H1 (cell line): ENCODE data around the gene CNTD1. TPM values are rescaled to one million over a fixed set of nuclear protein-coding genes. Genes with fewer than 3 reads are reported as not detected.

Source experiments
- CTCF ChIA-PET: fragments of 300-600 bp; sonication (Branson Sonifier 250); formaldehyde crosslinking; loops from one replicate; lab custom pipeline; 2021; ENCODE audit not compliant: partially characterized antibody; lab: Charles Lee
- POLR2A ChIA-PET: fragments of 300-600 bp; sonication (Branson Sonifier 250); formaldehyde crosslinking; loops from one replicate; lab custom pipeline; 2021; ENCODE audit warnings: inconsistent platforms; ENCODE audit not compliant: partially characterized antibody; lab: Charles Lee
- DNase-seq, 2 experiments: peaks; one replicate each; pipeline versions ENCODE4 v3.0.0 to v3.0.0-alpha.2; 2010 to 2022; ENCODE audit warnings: low spot score in 2 of 2, low read depth in 1 of 2, mixed read lengths in 1 of 2
- FAIRE-seq: peaks from 2 replicates; lab custom pipeline; 2011; peaks lifted over from hg19 to GRCh38; lab: Jason Lieb, UNC
- H2AFZ ChIP-seq: 2 replicates; pipeline ENCODE4 v1.8.1; 2012; ENCODE audit warnings: low read length, inconsistent platforms
- H2AK5ac ChIP-seq: 2 replicates; pipeline ENCODE4 v1.6.1; 2013; ENCODE audit warnings: low read depth, low read length
- H2BK120ac ChIP-seq: replicated peaks from 2 replicates; pipeline ENCODE3; 2013; ENCODE audit warnings: low read depth, low read length, inconsistent platforms
- H2BK12ac ChIP-seq: 2 replicates; pipeline ENCODE4 v1.6.1; 2013; ENCODE audit warnings: low read depth, low read length
- H2BK15ac ChIP-seq: 2 replicates; pipeline ENCODE4 v1.6.1; 2013; ENCODE audit warnings: low read length
- H2BK20ac ChIP-seq: 2 replicates; pipeline ENCODE4 v1.6.1; 2013; ENCODE audit warnings: low read length
- H2BK5ac ChIP-seq: 2 replicates; pipeline ENCODE4 v1.6.1; 2013; ENCODE audit warnings: low read depth, low read length
- H3K14ac ChIP-seq: 2 replicates; pipeline ENCODE4 v1.6.1; 2013; ENCODE audit warnings: inconsistent platforms; ENCODE audit not compliant: insufficient read length
- H3K18ac ChIP-seq: 2 replicates; pipeline ENCODE4 v1.6.1; 2013; ENCODE audit warnings: low read length; ENCODE audit errors: extremely low read depth
- H3K23ac ChIP-seq: 2 replicates; pipeline ENCODE4 v1.6.1; 2013; ENCODE audit warnings: inconsistent platforms; ENCODE audit not compliant: insufficient read length
- H3K23me2 ChIP-seq: 2 replicates; pipeline ENCODE4 v1.6.1; 2013; ENCODE audit warnings: low read depth, low read length
- H3K27ac ChIP-seq: 2 replicates; pipeline ENCODE4 v1.6.1; 2011; ENCODE audit warnings: low read depth, low read length, inconsistent platforms
- H3K27me3 ChIP-seq, 4 experiments: replicated peaks in 1 of 4; 1 replicate in 1 of 4; 2 replicates in 3 of 4; pipeline versions ENCODE4 v1.6.1 to v1.8.1; 2011 to 2013; ENCODE audit warnings: low read length in 3 of 4, mild to moderate bottlenecking in 3 of 4, inconsistent platforms in 2 of 4, mixed read lengths in 2 of 4, moderate library complexity in 1 of 4; ENCODE audit not compliant: control insufficient read depth in 3 of 4, insufficient read depth in 3 of 4; ENCODE audit errors: extremely low read depth in 1 of 4
- H3K36me3 ChIP-seq, 4 experiments: 2 replicates each; pipeline versions ENCODE4 v1.6.1 to v1.8.1; 2011 to 2013; ENCODE audit warnings: mild to moderate bottlenecking in 4 of 4, low read length in 3 of 4, moderate library complexity in 2 of 4, control low read depth in 1 of 4, inconsistent platforms in 1 of 4; ENCODE audit not compliant: insufficient read depth in 4 of 4, control insufficient read depth in 2 of 4
- H3K4ac ChIP-seq: replicated peaks from 2 replicates; pipeline ENCODE3; 2013; ENCODE audit warnings: low read length, low read depth, mixed read lengths, inconsistent platforms; ENCODE audit not compliant: insufficient read length
- H3K4me1 ChIP-seq, 4 experiments: replicated peaks in 1 of 4; 1 replicate in 1 of 4; 2 replicates in 3 of 4; pipeline versions ENCODE4 v1.6.1 to v1.8.1; 2011 to 2013; ENCODE audit warnings: low read length in 3 of 4, inconsistent platforms in 2 of 4, mixed read lengths in 1 of 4; ENCODE audit not compliant: insufficient read depth in 4 of 4, control insufficient read depth in 3 of 4
- H3K4me2 ChIP-seq, 2 experiments: 2 replicates each; pipeline versions ENCODE4 v1.6.1 to v1.8.1; 2011 to 2013; ENCODE audit warnings: low read depth in 2 of 2, low read length in 2 of 2, control low read depth in 1 of 2, inconsistent platforms in 1 of 2, mild to moderate bottlenecking in 1 of 2; ENCODE audit not compliant: insufficient read depth in 1 of 2
- H3K4me3 ChIP-seq, 4 experiments: fragments of 200-600, 300-600 bp in 1 of 4; sonication (generic), shearing (Covaris generic), sonication (Bioruptor Twin) in 1 of 4; 2 replicates each; pipeline versions ENCODE4 v1.5.1 to v1.8.1; 2011 to 2016; ENCODE audit warnings: low read length in 4 of 4, low read depth in 3 of 4, control low read depth in 2 of 4, inconsistent platforms in 2 of 4, mild to moderate bottlenecking in 2 of 4, mixed read lengths in 1 of 4, moderate library complexity in 1 of 4; ENCODE audit not compliant: insufficient read depth in 2 of 4; ENCODE audit errors: extremely low read depth in 1 of 4
- H3K56ac ChIP-seq: replicated peaks from 2 replicates; pipeline ENCODE3; 2013; ENCODE audit warnings: low read depth, mild to moderate bottlenecking, mixed read lengths, low read length, inconsistent platforms; ENCODE audit not compliant: insufficient read length
- H3K79me1 ChIP-seq: 2 replicates; pipeline ENCODE4 v1.6.1; 2013; ENCODE audit warnings: low read depth, low read length, control low read depth
- H3K79me2 ChIP-seq, 2 experiments: 2 replicates each; pipeline versions ENCODE4 v1.6.1 to v1.8.1; 2012 to 2013; ENCODE audit warnings: low read length in 2 of 2, mild to moderate bottlenecking in 2 of 2, inconsistent platforms in 1 of 2; ENCODE audit not compliant: insufficient read depth in 2 of 2, control insufficient read depth in 1 of 2
- H3K9ac ChIP-seq, 4 experiments: replicated peaks in 1 of 4; 1 replicate in 1 of 4; 2 replicates in 3 of 4; pipeline versions ENCODE4 v1.6.1 to v1.8.1; 2011 to 2013; ENCODE audit warnings: low read depth in 3 of 4, low read length in 3 of 4, control low read depth in 2 of 4, mild to moderate bottlenecking in 2 of 4, moderate library complexity in 2 of 4, inconsistent platforms in 1 of 4; ENCODE audit errors: extremely low read depth in 1 of 4
- H3K9me3 ChIP-seq, 2 experiments: 2 replicates each; pipeline versions ENCODE4 v1.6.1 to v1.8.1; 2012 to 2013; ENCODE audit warnings: mild to moderate bottlenecking in 2 of 2, moderate library complexity in 2 of 2, control low read depth in 1 of 2, inconsistent platforms in 1 of 2, low read depth in 1 of 2, low read length in 1 of 2, mixed read lengths in 1 of 2; ENCODE audit not compliant: insufficient read depth in 2 of 2
- H4K20me1 ChIP-seq, 2 experiments: replicated peaks in 1 of 2; 2 replicates each; pipeline versions ENCODE3 to v1.8.1; 2011 to 2013; ENCODE audit warnings: inconsistent platforms in 2 of 2, low read length in 2 of 2, mild to moderate bottlenecking in 1 of 2; ENCODE audit not compliant: insufficient read depth in 2 of 2, control insufficient read depth in 1 of 2
- H4K5ac ChIP-seq: 2 replicates; pipeline ENCODE4 v1.6.1; 2013; ENCODE audit warnings: low read length, low read depth, mixed read lengths, inconsistent platforms; ENCODE audit not compliant: insufficient read length
- H4K8ac ChIP-seq: 2 replicates; pipeline ENCODE4 v1.8.0; 2013; ENCODE audit warnings: mild to moderate bottlenecking, moderate library complexity, low read length, inconsistent platforms; ENCODE audit not compliant: insufficient read depth; ENCODE audit errors: extremely low read depth
- H4K91ac ChIP-seq: replicated peaks from 2 replicates; pipeline ENCODE3; 2013; ENCODE audit warnings: low read length, mixed read lengths, inconsistent platforms; ENCODE audit not compliant: insufficient read length
- CBX5 ChIP-seq: fragments of 300-800, 300-1000 bp; sonication (generic); IDR thresholded peaks from 2 replicates; pipeline ENCODE4 v1.7.1; 2016; ENCODE audit warnings: antibody characterized with exemption, low read length, low read depth
- CREB1 ChIP-seq: IDR thresholded peaks from 2 replicates; pipeline ENCODE4 v1.6.1; 2012; ENCODE audit warnings: inconsistent platforms
- CTBP2 ChIP-seq: IDR thresholded peaks from 2 replicates; pipeline ENCODE4 v1.7.0; 2011; ENCODE audit warnings: borderline replicate concordance, mild to moderate bottlenecking, moderate library complexity, mixed read lengths, low read length; ENCODE audit not compliant: insufficient read depth, insufficient read length
- EP300 ChIP-seq, 2 experiments: IDR thresholded peaks; 1 replicate in 1 of 2; 2 replicates in 1 of 2; pipeline ENCODE4 v1.6.1; 2011 to 2012; ENCODE audit warnings: low read depth in 2 of 2, low read length in 2 of 2, mild to moderate bottlenecking in 2 of 2, borderline replicate concordance in 1 of 2, inconsistent platforms in 1 of 2, moderate library complexity in 1 of 2
- JUND ChIP-seq: IDR thresholded peaks from 2 replicates; pipeline ENCODE4 v1.6.1; 2011; ENCODE audit warnings: mild to moderate bottlenecking, improper control_type of control experiment, low read length
- KDM5A ChIP-seq: fragments of 200-600 bp; IDR thresholded peaks from 2 replicates; pipeline ENCODE4 v1.7.1; 2012; ENCODE audit warnings: mild to moderate bottlenecking, low read length, inconsistent platforms, mixed read lengths
- RAD21 ChIP-seq, 2 experiments: IDR thresholded peaks in 1 of 2; conservative IDR thresholded peaks in 1 of 2; 2 replicates each; pipeline ENCODE4 v1.6.1; 2011; ENCODE audit warnings: low read depth in 2 of 2, low read length in 2 of 2, improper control_type of control experiment in 1 of 2, inconsistent platforms in 1 of 2, mild to moderate bottlenecking in 1 of 2, moderate library complexity in 1 of 2
- RXRA ChIP-seq: IDR thresholded peaks from 2 replicates; pipeline ENCODE4 v1.6.1; 2011; ENCODE audit warnings: low read depth, mild to moderate bottlenecking, low read length, moderate library complexity; ENCODE audit not compliant: insufficient read depth
- SIX5 ChIP-seq: IDR thresholded peaks from 2 replicates; pipeline ENCODE4 v1.6.1; 2011; ENCODE audit warnings: mild to moderate bottlenecking, low read depth, low read length
- SP2 ChIP-seq: IDR thresholded peaks from 2 replicates; pipeline ENCODE4 v1.6.1; 2012; ENCODE audit warnings: mild to moderate bottlenecking, low read length, inconsistent platforms
- WGBS, 2 experiments: shearing (Covaris generic) in 1 of 2; methylation state at CpG; one replicate each; pipeline versions ENCODE4 v1.1.6 to v1.1.7; 2013 to 2015; ENCODE audit warnings: low lambda C conversion rate in 2 of 2, mixed read lengths in 2 of 2, inconsistent platforms in 1 of 2, low coverage in 1 of 2, missing lambda C conversion rate in 1 of 2; ENCODE audit not compliant: insufficient replicate concordance in 2 of 2, insufficient coverage in 1 of 2, insufficient read length in 1 of 2; ENCODE audit errors: extremely low coverage in 1 of 2, missing lambda C conversion rate in 1 of 2; 5-methylcytosine and 5-hydroxymethylcytosine counted together
- polyA plus RNA-seq, 7 experiments: library from polyadenylated mRNA; depleted of rRNA in 3 of 7; stranded (reverse) in 5 of 7; unstranded in 2 of 7; fragments of >200 nt in 5 of 7; fragments of 200-250 nt in 2 of 7; gene quantifications; 1 replicate in 5 of 7; 2 replicates in 1 of 7; 4 replicates in 1 of 7; pipeline versions ENCODE4 v1.2.1 to v1.2.3, GENCODE V29; 2011 to 2013; ENCODE audit warnings: missing spikeins in 2 of 7, mixed read lengths in 2 of 7
- total RNA-seq: library from RNA; stranded (reverse); fragmentation: NEBNext Ultra II Directional; extraction: Animal tissue kit (Norgen Biotek cat#: 25700); gene quantifications from 2 replicates; pipeline ENCODE4 v1.2.1, GENCODE V29; 2021

CNTD1 gene
- total and polyA plus RNA-seq, 2 of the 8 experiments (the other 6 are each of a cell fraction or from before 2014, with no cell fraction given) = not detected

GRCh38 chr17:42804918-42805367 is 6.3 kb downstream of the CNTD1 start:
- no peak overlapping the region for H3K56ac ChIP-seq
- H3K4me2 ChIP-seq = no peak overlapping the region
- no peaks in the 10 kb centered on the region for H4K20me1 ChIP-seq
- 90% methylated on average over 1 of the region's 1 CpG; no CpG with 5 or more reads in 1 of the 2 experiments for WGBS, 2 experiments
- H2AFZ ChIP-seq = no peak overlapping the region
- H3K23ac ChIP-seq = no peak overlapping the region
- POLR2A ChIA-PET = interaction anchor here (1.0 to 1.8 kb wide), 3 partner anchors 8 to 29 kb away, joined by 3 to 4 read pairs (median 3); no protein-coding TSS in a partner anchor
- H3K4me1 ChIP-seq = no peaks in the 10 kb centered on the region
- H3K23me2 ChIP-seq = no peaks in the 10 kb centered on the region
- no peak overlapping the region for H2BK120ac ChIP-seq
- no peaks in the 10 kb centered on the region for H3K9me3 ChIP-seq
- no peak overlapping the region for H3K18ac ChIP-seq
- DNase-seq = no peak
- no peak overlapping the region for H3K4me3 ChIP-seq
- no peak overlapping the region for H2AK5ac ChIP-seq
- H2BK12ac ChIP-seq = no peak overlapping the region
- CTCF ChIA-PET = interaction anchor here (0.6 to 1.8 kb wide), 5 partner anchors 14 to 80 kb away, joined by 3 to 13 read pairs (median 4); partner anchors contain the start of gene BECN1
- H3K79me2 ChIP-seq = no peaks in the 10 kb centered on the region
- H3K79me1 ChIP-seq = no peaks in the 10 kb centered on the region
- TF ChIP-seq SIX5 = no peak
- TF ChIP-seq KDM5A = no peak
- no peak for TF ChIP-seq EP300 (IDR thresholded peaks at IDR 0.05; ENCODE audit: borderline replicate concordance in 1 of 2, low read depth in 2 of 2, low read length in 2 of 2)
- TF ChIP-seq CBX5 = no peak
- TF ChIP-seq SP2 = no peak
- no peak for TF ChIP-seq RXRA
- no peak for TF ChIP-seq RAD21 (IDR thresholded peaks at IDR 0.05 in 1 of 2, conservative IDR thresholded peaks at IDR 0.05 in 1 of 2; ENCODE audit: low read depth in 2 of 2, low read length in 2 of 2)
- TF ChIP-seq CTBP2 = no peak
- TF ChIP-seq JUND = no peak
- TF ChIP-seq CREB1 = no peak
- H3K27me3 ChIP-seq = peaks cover 0 to 7% (median 3%) of the 10 kb centered on the region in 4 experiments; a peak in 3 of 7 replicates
- no peak overlapping the region for H3K9ac ChIP-seq
- no peak overlapping the region for H2BK5ac ChIP-seq
- FAIRE-seq = no peak
- no peak overlapping the region for H4K91ac ChIP-seq
- no peaks in the 10 kb centered on the region; a peak in 2 of 8 replicates for H3K36me3 ChIP-seq
- no peak overlapping the region for H3K27ac ChIP-seq
- H3K4ac ChIP-seq = no peak overlapping the region
- H3K14ac ChIP-seq = no peak overlapping the region
- no peak overlapping the region for H2BK20ac ChIP-seq
- H4K8ac ChIP-seq = no peak overlapping the region
- H4K5ac ChIP-seq = no peak overlapping the region
- H2BK15ac ChIP-seq = no peak overlapping the region
